AG10803 (cell line): ENCODE data around the gene MTHFSD.

ENCODE experiments used
- DNase-seq: peaks from one replicate; pipeline ENCODE4 v3.0.0; 2010; ENCODE audit warnings: low read depth
- H3K4me3 ChIP-seq: 2 replicates; pipeline ENCODE4 v1.5.1; 2011; ENCODE audit warnings: mild to moderate bottlenecking, low read length, control low read depth
- TF ChIP-seq, protein P1 (sequence below): conservative IDR thresholded peaks from 2 replicates; pipeline ENCODE4 v1.5.1; 2011; ENCODE audit warnings: mild to moderate bottlenecking, low read length, control low read depth, inconsistent platforms

MTHFSD gene, protein sequence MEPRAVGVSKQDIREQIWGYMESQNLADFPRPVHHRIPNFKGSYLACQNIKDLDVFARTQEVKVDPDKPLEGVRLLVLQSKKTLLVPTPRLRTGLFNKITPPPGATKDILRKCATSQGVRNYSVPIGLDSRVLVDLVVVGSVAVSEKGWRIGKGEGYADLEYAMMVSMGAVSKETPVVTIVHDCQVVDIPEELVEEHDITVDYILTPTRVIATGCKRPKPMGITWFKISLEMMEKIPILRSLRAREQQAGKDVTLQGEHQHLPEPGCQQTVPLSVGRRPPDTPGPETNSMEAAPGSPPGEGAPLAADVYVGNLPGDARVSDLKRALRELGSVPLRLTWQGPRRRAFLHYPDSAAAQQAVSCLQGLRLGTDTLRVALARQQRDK

DNA sequence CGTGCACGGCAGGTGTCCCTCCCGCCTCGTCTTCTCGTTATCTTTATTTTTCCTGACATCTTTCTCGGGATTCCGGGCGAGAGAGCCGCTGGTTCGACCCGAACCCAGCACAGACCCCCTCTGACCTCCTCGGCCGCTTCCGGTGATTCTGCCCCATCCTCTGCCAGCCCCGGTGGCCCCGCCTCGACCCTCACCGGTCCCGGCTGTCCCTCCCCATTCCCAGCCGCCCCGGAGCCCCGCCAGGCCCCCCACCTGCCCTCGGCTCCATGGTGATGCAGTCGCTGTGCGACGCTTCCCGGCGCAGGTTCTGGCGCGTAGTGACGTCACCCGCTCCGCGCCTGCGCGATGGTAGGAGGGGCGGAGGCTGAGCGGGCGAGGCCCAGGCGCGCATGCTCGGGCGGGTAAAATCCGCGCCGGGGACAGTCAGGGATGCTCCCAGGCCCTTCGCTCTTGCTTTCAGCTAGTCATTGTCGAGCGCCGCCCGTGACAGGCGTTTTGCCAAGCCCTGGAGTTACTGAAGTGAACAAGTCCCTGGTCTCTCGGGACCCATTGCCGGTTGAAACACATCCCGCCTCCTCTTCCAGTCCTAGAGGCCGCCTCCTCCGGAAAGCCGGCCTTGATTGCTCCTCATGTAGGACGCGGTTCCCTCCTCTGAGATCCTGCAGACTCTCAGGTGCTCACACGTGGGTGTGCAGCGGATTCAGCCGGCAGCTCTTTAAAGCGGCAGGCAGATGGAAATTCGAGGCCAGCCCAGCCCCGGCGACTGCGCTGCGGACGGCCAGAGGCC, at the start of gene MTHFSD:
MTHFSD (minus strand) TSS at position 319 of the 787 bp plus-strand sequence; CDS start at position 268, 51 bp downstream.
- peak; percentile 87 for DNase-seq
- H3K4me3 ChIP-seq, result peak within 1 kb of the TSS; percentile 97
- TF ChIP-seq, protein P1, sequence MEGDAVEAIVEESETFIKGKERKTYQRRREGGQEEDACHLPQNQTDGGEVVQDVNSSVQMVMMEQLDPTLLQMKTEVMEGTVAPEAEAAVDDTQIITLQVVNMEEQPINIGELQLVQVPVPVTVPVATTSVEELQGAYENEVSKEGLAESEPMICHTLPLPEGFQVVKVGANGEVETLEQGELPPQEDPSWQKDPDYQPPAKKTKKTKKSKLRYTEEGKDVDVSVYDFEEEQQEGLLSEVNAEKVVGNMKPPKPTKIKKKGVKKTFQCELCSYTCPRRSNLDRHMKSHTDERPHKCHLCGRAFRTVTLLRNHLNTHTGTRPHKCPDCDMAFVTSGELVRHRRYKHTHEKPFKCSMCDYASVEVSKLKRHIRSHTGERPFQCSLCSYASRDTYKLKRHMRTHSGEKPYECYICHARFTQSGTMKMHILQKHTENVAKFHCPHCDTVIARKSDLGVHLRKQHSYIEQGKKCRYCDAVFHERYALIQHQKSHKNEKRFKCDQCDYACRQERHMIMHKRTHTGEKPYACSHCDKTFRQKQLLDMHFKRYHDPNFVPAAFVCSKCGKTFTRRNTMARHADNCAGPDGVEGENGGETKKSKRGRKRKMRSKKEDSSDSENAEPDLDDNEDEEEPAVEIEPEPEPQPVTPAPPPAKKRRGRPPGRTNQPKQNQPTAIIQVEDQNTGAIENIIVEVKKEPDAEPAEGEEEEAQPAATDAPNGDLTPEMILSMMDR, result no peak

DNA sequence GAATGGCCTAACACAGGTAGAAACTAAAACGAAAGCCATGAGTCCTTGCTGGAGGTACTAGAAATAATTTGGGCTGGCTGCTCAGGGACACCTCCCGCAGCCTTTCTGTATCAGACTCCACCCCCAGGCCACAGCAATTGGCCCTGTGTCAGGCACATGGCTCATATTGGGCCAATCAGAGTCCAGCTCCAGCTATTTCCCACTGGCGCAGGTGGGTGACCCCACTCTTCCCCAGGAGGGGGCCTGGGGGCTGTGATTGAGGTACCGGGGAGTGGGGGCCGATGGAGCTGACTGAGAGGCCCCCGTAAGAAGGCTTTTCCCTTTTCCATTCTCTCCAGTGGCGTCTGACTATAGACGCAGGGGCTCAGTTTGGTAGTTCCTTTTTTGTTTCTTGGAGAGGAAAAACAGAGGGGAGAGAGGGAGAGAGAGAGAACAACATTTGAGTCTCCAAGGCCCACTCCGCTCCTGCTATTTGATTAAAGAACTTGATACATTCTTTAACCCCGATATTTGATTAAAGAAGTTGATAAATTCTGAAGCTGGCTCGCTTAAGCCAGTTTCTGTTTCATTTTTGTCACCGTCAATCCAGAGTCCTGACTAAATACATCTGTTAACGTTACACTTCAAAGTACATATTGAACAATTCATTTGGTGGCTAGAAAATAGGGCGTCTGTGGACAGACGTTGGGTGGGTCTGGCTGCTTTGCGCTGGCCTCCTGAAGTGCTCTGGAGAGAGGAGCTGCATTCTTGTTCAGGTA, 49.6 kb upstream of the MTHFSD start:
- H3K4me3 ChIP-seq, result no peak overlapping the region
- TF ChIP-seq, protein P1, result no peak
- DNase-seq, result no peak

DNA sequence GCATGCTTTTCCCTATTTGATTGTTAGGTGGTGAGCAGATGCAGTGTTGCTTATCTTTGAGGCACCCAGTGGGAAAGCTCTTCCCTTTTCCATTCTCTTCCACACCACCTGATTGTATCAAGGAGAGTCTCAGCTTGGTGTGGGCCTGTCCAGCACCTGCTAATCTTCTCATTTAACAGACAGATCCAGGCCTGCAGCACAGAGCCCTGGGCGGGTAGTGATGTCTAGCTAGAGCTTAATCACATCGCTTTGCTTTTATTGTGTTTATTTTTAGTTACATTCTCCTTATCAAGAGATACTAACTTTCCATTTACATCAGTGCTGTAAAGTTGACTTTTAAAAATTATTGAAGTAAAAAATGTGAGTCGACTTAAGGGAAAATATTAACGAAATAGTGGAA, 47.5 kb upstream of the MTHFSD start:
- H3K4me3 ChIP-seq, result no peak overlapping the region
- TF ChIP-seq, protein P1, result no peak
- no peak for DNase-seq

DNA sequence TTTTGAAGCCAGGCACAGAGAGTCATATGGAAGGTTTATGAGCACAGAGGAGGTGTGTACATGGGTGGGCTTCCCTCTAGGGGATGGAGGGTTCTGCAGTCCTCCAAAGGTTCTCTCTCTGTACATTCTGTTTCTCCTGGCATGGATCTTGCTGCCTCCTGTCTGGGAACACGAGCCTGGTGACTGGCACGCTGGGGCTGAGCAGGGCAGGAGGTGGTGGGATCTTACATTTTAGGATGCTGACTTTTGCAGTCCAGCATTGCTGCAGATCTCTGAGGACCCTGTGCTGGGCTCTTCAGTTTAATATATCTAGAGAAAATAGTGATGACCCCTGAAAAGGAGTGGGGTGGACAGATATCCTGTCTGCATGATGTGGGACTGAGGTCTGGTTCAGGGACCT, 46.3 kb upstream of the MTHFSD start:
- TF ChIP-seq, protein P1, result no peak
- no peak overlapping the region for H3K4me3 ChIP-seq
- no peak for DNase-seq

DNA sequence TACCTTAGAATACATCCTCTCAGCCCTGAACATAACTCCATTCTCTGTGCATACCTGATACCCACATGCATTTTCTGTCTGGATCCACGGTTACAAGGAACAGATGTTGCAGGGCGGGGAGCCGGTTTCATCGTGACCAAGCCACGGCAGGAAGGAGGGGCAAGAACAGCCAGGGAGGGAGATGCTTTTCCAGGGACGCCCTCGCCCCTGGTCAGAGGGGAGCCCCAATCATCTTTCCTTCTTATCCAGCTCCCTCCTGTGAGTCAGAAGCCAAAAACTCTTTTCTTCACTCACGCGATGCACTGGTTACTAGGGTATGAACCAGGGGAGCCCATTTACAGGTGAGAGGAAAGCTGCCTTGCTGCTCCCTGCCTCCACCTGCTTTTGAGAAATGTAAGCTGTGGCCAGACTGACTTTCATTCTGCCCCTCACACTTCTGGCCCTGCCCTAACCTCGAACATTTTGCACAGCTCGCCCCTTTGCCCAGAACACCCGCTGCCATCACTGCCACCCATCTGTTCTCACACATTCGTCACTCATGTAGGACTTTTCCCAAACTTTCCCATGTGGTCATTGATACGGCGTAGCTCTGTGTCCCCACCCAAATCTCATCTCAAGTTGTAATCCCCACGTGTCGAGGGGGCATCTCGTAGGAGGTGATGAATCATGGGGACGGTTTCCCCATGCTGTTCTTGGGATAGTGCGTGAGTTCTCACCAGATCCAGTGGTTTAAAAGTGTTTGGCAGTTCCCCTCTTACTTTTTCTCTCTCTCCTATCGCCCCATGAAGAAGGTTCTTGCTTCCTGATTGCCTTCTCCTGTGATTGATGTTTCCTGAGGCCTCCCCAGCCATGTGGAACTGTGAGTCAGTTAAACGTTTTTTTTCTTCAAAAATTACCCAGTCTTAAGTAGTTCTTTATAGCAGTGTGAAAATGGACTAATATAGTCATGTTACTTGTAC, 43.9 kb upstream of the MTHFSD start:
- H3K4me3 ChIP-seq, result no peak overlapping the region
- TF ChIP-seq, protein P1, result no peak
- DNase-seq, result peak; percentile 73

DNA sequence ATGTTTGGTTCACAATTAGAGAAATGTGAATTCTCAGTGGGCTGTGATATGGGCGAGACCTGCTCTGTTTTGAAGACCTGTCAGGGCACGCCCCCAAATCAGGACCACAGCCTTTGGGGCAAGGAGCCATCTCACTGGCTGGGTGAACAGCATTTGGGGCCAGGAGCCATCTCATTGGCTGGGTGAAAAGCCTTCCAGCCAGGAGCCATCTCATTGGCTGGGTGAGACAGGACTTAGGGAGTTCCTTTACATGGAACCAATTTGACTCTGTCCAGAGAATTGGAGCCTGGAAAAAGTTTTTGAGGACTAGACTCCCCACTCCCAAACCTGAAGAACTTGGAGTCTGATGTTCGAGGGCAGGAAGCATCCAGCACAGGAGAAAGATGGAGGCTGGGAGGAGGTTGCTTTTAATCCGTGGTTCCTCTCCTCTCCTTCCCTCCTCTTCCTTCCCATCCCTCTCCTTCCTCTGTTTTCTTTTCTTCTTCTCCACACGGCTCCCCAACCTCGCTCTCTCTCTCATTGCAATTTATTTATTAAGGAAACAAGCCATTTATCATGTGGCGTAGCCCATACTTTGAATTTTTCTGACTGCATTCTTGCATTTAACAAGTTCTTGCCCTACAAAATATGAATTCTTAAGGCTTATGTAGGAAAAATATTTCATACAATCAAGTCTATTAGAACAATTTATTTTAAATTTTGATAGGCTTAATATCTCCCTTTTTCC, 43.0 kb upstream of the MTHFSD start:
- peak; percentile 67 for DNase-seq
- TF ChIP-seq, protein P1, result no peak
- no peak overlapping the region for H3K4me3 ChIP-seq
